K562 (cell line): ENCODE data around the gene CCDC192. TPM values are rescaled to one million over a fixed set of nuclear protein-coding genes. Genes with fewer than 3 reads are reported as not detected.

Source experiments
- ATAC-seq: fragments of 200-7000 bp; cut with Tn5 transposase; 3 replicates; pipeline ENCODE4 v1.9.1; 2020; ENCODE audit warnings: moderate library complexity
- BruUV-seq: library from RNA; stranded (reverse); fragments of 400-500 nt; replicated peaks from 2 replicates; lab custom pipeline; 2021; lab: Mats Ljungman, UMichigan
- CTCF ChIA-PET: fragments of 300-600 bp; formaldehyde crosslinking; extraction: SDS; loops from one replicate; lab custom pipeline; 2021; ENCODE audit warnings: low intra/inter-chr PET ratio; lab: Yijun Ruan, JAX
- POLR2A ChIA-PET: fragments of 300-600, 350-650 bp; sonication (Branson Sonifier 250); formaldehyde crosslinking; extraction: SDS; loops from one replicate; lab custom pipeline; 2021; ENCODE audit warnings: antibody characterized with exemption, inconsistent platforms; lab: Yijun Ruan, JAX
- DNase-seq, 4 experiments: peaks; one replicate each; pipeline versions ENCODE4 v3.0.0 to v3.0.0-alpha.2; 2011 to 2018; ENCODE audit warnings: low spot score in 3 of 4, mixed read lengths in 3 of 4; ENCODE audit errors: extremely low read depth in 1 of 4
- FAIRE-seq: peaks from 2 replicates; lab custom pipeline; 2011; peaks lifted over from hg19 to GRCh38; lab: Jason Lieb, UNC
- H2AFZ ChIP-seq: 2 replicates; pipeline ENCODE4 v1.6.0; 2011; ENCODE audit warnings: low read depth, low read length, control low read depth, inconsistent platforms
- H3K27ac ChIP-seq: fragments of 200-600 bp; 3 replicates; pipeline ENCODE4 v1.8.0; 2011; ENCODE audit warnings: low read depth, mild to moderate bottlenecking, control low read depth, inconsistent platforms, low read length, moderate library complexity, mixed read lengths; ENCODE audit errors: extremely low read depth
- H3K27me3 ChIP-seq, 2 experiments: fragments of 300-600 bp in 1 of 2; 2 replicates in 1 of 2; 3 replicates in 1 of 2; pipeline versions ENCODE4 v1.6.0 to v1.8.0; 2011; ENCODE audit warnings: inconsistent platforms in 2 of 2, low read length in 2 of 2, mild to moderate bottlenecking in 1 of 2, mixed read lengths in 1 of 2, moderate library complexity in 1 of 2; ENCODE audit not compliant: control insufficient read depth in 2 of 2, insufficient read depth in 2 of 2
- H3K36me3 ChIP-seq: fragments of 300-600 bp; 3 replicates; pipeline ENCODE4 v1.8.0; 2011; ENCODE audit warnings: mild to moderate bottlenecking, low read length, inconsistent platforms; ENCODE audit not compliant: control insufficient read depth, insufficient read depth
- H3K4me1 ChIP-seq, 2 experiments: fragments of 200-600 bp in 1 of 2; replicated peaks in 1 of 2; 2 replicates in 1 of 2; 3 replicates in 1 of 2; pipeline versions ENCODE4 v1.5.1 to v1.8.0; 2011; ENCODE audit warnings: inconsistent platforms in 2 of 2, low read length in 2 of 2, mild to moderate bottlenecking in 1 of 2, mixed read lengths in 1 of 2, moderate library complexity in 1 of 2; ENCODE audit not compliant: control insufficient read depth in 2 of 2, insufficient read depth in 2 of 2
- H3K4me2 ChIP-seq: 2 replicates; pipeline ENCODE4 v1.6.1; 2011; ENCODE audit warnings: low read length, control low read depth, inconsistent platforms, mixed read lengths; ENCODE audit not compliant: insufficient read depth
- H3K4me3 ChIP-seq: fragments of 200-600 bp; sonication (generic), shearing (Covaris generic); 2 replicates; pipeline ENCODE4 v1.5.1; 2016; ENCODE audit warnings: control low read depth, inconsistent platforms
- H3K79me2 ChIP-seq: fragments of 200-600 bp; 3 replicates; pipeline ENCODE4 v1.8.0; 2011; ENCODE audit warnings: low read length, inconsistent platforms; ENCODE audit not compliant: control insufficient read depth, insufficient read depth
- H3K9ac ChIP-seq, 2 experiments: 2 replicates each; pipeline versions ENCODE4 v1.6.0 to v1.6.1; 2011; ENCODE audit warnings: low read depth in 2 of 2, low read length in 2 of 2, control low read depth in 1 of 2, inconsistent platforms in 1 of 2, mild to moderate bottlenecking in 1 of 2, mixed read lengths in 1 of 2; ENCODE audit not compliant: insufficient read depth in 1 of 2
- H3K9me1 ChIP-seq: one replicate; pipeline ENCODE4 v1.6.0; 2011; ENCODE audit warnings: inconsistent platforms, mild to moderate bottlenecking, low read length, moderate library complexity; ENCODE audit not compliant: control insufficient read depth, insufficient read depth
- H3K9me3 ChIP-seq: replicated peaks from 2 replicates; pipeline ENCODE4 v1.5.1; 2011; ENCODE audit warnings: low read depth, low read length, inconsistent platforms; ENCODE audit not compliant: control insufficient read depth, insufficient read depth
- H4K20me1 ChIP-seq: replicated peaks from 2 replicates; pipeline ENCODE4 v1.6.1; 2011; ENCODE audit warnings: low read length, inconsistent platforms, mixed read lengths; ENCODE audit not compliant: control insufficient read depth, insufficient read depth
- ATF1 ChIP-seq, 2 experiments: fragments of 450-650 bp in 1 of 2; IDR thresholded peaks; 2 replicates each; pipeline ENCODE4 v1.6.1; 2016; ENCODE audit warnings: missing compliant biosample characterization in 1 of 2, missing genetic modification characterization in 1 of 2
- FOXJ3 ChIP-seq: sonication (generic); formaldehyde crosslinking; IDR thresholded peaks from 2 replicates; pipeline ENCODE4 v1.4.0; 2020; ENCODE audit warnings: mild to moderate bottlenecking, missing genetic modification reagents
- HNRNPUL1 ChIP-seq: fragments of 200-400 bp; formaldehyde crosslinking; IDR thresholded peaks from 2 replicates; pipeline ENCODE4 v1.6.1; 2017; ENCODE audit warnings: low read length
- NUFIP1 ChIP-seq: fragments of 450-650 bp; IDR thresholded peaks from 2 replicates; pipeline ENCODE4 v1.6.1; 2018; ENCODE audit not compliant: partially characterized antibody
- PCBP1 ChIP-seq: fragments of 200-400 bp; formaldehyde crosslinking; IDR thresholded peaks from 2 replicates; pipeline ENCODE4 v1.6.1; 2018; ENCODE audit warnings: mild to moderate bottlenecking, low read depth, low read length; ENCODE audit not compliant: poor library complexity, severe bottlenecking
- STAG1 ChIP-seq: sonication (generic); formaldehyde crosslinking; IDR thresholded peaks from 2 replicates; pipeline ENCODE4 v1.5.0; 2020; ENCODE audit warnings: missing genetic modification reagents, borderline replicate concordance
- ZNF699 ChIP-seq: fragments of 250-450 bp; sonication (Bioruptor Pico); IDR thresholded peaks from 2 replicates; pipeline ENCODE4 v1.8.0; 2021; ENCODE audit warnings: mild to moderate bottlenecking, moderate library complexity; ENCODE audit not compliant: insufficient replicate concordance
- ZNF717 ChIP-seq: fragments of 250-450 bp; sonication (Bioruptor Pico); IDR thresholded peaks from 2 replicates; pipeline ENCODE4 v1.5.0; 2021
- ZNF785 ChIP-seq: fragments of 250-450 bp; sonication (Bioruptor Pico); IDR thresholded peaks from 2 replicates; pipeline ENCODE4 v1.4.0; 2020; ENCODE audit warnings: mild to moderate bottlenecking
- in situ Hi-C: fragments of 300-500 bp; cut with MboI; formaldehyde crosslinking; loops from 4 replicates; pipeline ENCODE4 v1.15.0; 2018; ENCODE audit warnings: inconsistent platforms, mixed read lengths
- intact Hi-C: fragments of 100-400 bp; cut with micrococcal nuclease; formaldehyde crosslinking; loops from 2 replicates; pipeline ENCODE4 v1.14.2; 2022
- polyA plus RNA-seq, 8 experiments: library from polyadenylated mRNA; depleted of rRNA in 4 of 8; stranded (reverse) in 5 of 8; unstranded in 3 of 8; fragments of >200 nt; fragmentation: Nextera tagmentation in 2 of 8; fragmentation: Illumina TruSeq in 1 of 8; extraction: Ambion mirVana in 2 of 8; extraction: Trizol in 1 of 8; gene quantifications; 2 replicates each; pipeline versions ENCODE4 v1.2.1 to v1.2.3, GENCODE V29; 2011 to 2014; ENCODE audit warnings: inconsistent platforms in 1 of 8, missing spikeins in 1 of 8
- total RNA-seq, 7 experiments: library from RNA; depleted of rRNA in 6 of 7; stranded (reverse); fragments of >200 nt in 6 of 7; fragmentation: Illumina TruSeq in 2 of 7; extraction: Trizol in 2 of 7; gene quantifications; 2 replicates each; pipeline versions ENCODE4 v1.2.1 to v1.2.3, GENCODE V29; 2011 to 2021; ENCODE audit warnings: low replicate concordance in 1 of 7
- TF ChIP-seq, protein P1 (sequence below): fragments of 450-650 bp; formaldehyde crosslinking; IDR thresholded peaks from 2 replicates; pipeline ENCODE4 v1.4.0; 2022; ENCODE audit warnings: mild to moderate bottlenecking, moderate library complexity
- TF ChIP-seq, protein P2 (sequence below): fragments of 250-450 bp; sonication (Bioruptor Pico); IDR thresholded peaks from 2 replicates; pipeline ENCODE4 v1.4.0; 2020; ENCODE audit warnings: mild to moderate bottlenecking, moderate library complexity, borderline replicate concordance

Gene CCDC192
- total and polyA plus RNA-seq, 9 of the 15 experiments (the other 6 are each of a cell fraction or from before 2014, with no cell fraction given), result 0.21 to 0.66 (median 0.38) TPM; not detected in 2

DNA sequence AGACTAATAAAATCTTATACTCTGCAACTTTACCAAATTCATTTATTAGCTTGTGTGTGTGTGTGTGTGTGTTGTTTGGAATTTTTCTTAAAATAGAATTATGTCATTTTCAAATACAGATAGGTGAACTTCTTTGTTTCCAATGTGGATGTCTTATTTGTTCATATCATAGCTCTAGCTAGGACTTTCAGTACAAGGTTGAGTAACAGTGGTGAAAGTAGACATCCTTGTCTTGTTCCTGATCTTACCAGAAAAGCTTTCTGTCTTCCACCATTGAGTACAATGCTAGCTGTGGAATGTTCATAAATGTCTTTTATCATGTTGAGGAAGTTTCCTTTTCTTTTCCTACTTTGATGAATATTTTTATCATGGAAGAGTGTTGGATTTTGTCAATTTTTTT lies 74.8 kb downstream of the CCDC192 start:
- ChIA-PET POLR2A (no interaction called here), CTCF (no interaction called here)
- in situ Hi-C loops (no loop called here), intact Hi-C loops (no loop called here)
- TF ChIP-seq ZNF717 (no peak), ZNF785 (CRISPR knock-in tag) (no peak), NUFIP1 (no peak), ZNF699 (no peak), STAG1 (CRISPR knock-in tag) (no peak), HNRNPUL1 (no peak), PCBP1 (no peak), ATF1 (CRISPR knock-in tag; IDR thresholded peaks at IDR 0.05) (no peak), ATF1 (tag; IDR thresholded peaks at IDR 0.05) (no peak), FOXJ3 (CRISPR knock-in tag) (no peak)
- TF ChIP-seq, protein P1, sequence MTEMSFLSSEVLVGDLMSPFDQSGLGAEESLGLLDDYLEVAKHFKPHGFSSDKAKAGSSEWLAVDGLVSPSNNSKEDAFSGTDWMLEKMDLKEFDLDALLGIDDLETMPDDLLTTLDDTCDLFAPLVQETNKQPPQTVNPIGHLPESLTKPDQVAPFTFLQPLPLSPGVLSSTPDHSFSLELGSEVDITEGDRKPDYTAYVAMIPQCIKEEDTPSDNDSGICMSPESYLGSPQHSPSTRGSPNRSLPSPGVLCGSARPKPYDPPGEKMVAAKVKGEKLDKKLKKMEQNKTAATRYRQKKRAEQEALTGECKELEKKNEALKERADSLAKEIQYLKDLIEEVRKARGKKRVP (CRISPR knock-in tag), result no peak
- TF ChIP-seq, protein P2, sequence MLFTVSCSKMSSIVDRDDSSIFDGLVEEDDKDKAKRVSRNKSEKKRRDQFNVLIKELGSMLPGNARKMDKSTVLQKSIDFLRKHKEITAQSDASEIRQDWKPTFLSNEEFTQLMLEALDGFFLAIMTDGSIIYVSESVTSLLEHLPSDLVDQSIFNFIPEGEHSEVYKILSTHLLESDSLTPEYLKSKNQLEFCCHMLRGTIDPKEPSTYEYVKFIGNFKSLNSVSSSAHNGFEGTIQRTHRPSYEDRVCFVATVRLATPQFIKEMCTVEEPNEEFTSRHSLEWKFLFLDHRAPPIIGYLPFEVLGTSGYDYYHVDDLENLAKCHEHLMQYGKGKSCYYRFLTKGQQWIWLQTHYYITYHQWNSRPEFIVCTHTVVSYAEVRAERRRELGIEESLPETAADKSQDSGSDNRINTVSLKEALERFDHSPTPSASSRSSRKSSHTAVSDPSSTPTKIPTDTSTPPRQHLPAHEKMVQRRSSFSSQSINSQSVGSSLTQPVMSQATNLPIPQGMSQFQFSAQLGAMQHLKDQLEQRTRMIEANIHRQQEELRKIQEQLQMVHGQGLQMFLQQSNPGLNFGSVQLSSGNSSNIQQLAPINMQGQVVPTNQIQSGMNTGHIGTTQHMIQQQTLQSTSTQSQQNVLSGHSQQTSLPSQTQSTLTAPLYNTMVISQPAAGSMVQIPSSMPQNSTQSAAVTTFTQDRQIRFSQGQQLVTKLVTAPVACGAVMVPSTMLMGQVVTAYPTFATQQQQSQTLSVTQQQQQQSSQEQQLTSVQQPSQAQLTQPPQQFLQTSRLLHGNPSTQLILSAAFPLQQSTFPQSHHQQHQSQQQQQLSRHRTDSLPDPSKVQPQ (CRISPR knock-in tag), result no peak
- Histone ChIP-seq H2AFZ (no peak overlapping the region), H3K4me2 (no peak overlapping the region), H3K27ac (no peak overlapping the region), H3K36me3 (no peaks in the 10 kb centered on the region), H3K9me1 (no peaks in the 10 kb centered on the region), H4K20me1 (no peaks in the 10 kb centered on the region), H3K9me3 (no peaks in the 10 kb centered on the region), H3K79me2 (no peaks in the 10 kb centered on the region), H3K27me3 (no peaks in the 10 kb centered on the region), H3K4me1 (no peaks in the 10 kb centered on the region), H3K4me3 (no peak overlapping the region), H3K9ac (no peak overlapping the region)
- DNase-seq, result no peak
- no peak for FAIRE-seq
- no peak for ATAC-seq
- BruUV-seq, result no TSS peak
